GM12878 (cell line): ENCODE measurements around the gene PTCRA.

ENCODE experiments used
- CBX5 ChIP-seq: sonication (generic); IDR thresholded peaks from 2 replicates; pipeline ENCODE4 v1.6.1; 2016; ENCODE audit warnings: low read depth, moderate library complexity, mild to moderate bottlenecking, inconsistent platforms
- CHD2 ChIP-seq: IDR thresholded peaks from 2 replicates; pipeline ENCODE4 v1.6.1; 2011; ENCODE audit warnings: low read depth, low read length, improper control_type of control experiment, borderline replicate concordance
- CUX1 ChIP-seq: IDR thresholded peaks from 2 replicates; pipeline ENCODE4 v1.6.1; 2012; ENCODE audit warnings: improper control_type of control experiment, low read depth, low read length; ENCODE audit not compliant: insufficient replicate concordance
- EED ChIP-seq: sonication (generic); IDR thresholded peaks from 2 replicates; pipeline ENCODE4 v1.6.1; 2016; ENCODE audit warnings: antibody characterized with exemption, low read depth
- EZH2 ChIP-seq: IDR thresholded peaks from 2 replicates; pipeline ENCODE4 v1.6.1; 2012; ENCODE audit warnings: low read depth, mild to moderate bottlenecking, control low read depth, inconsistent platforms, low read length, borderline replicate concordance; ENCODE audit not compliant: control insufficient read depth
- FOXM1 ChIP-seq: IDR thresholded peaks from 2 replicates; pipeline ENCODE4 v1.6.1; 2012; ENCODE audit warnings: low read depth, mild to moderate bottlenecking, inconsistent platforms, low read length, moderate library complexity
- TF ChIP-seq, protein P1 (sequence below), 3 experiments: IDR thresholded peaks in 2 of 3; conservative IDR thresholded peaks in 1 of 3; 2 replicates each; pipeline ENCODE4 v1.5.1; 2011; ENCODE audit warnings: low read depth in 3 of 3, low read length in 3 of 3, mild to moderate bottlenecking in 3 of 3, control low read depth in 2 of 3, moderate library complexity in 2 of 3, inconsistent platforms in 1 of 3, mixed read lengths in 1 of 3; ENCODE audit not compliant: control insufficient read depth in 2 of 3, insufficient read depth in 1 of 3; ENCODE audit errors: extremely low read depth in 1 of 3
- TF ChIP-seq, protein P2 (sequence below): IDR thresholded peaks from 2 replicates; pipeline ENCODE4 v1.6.1; 2012; ENCODE audit warnings: low read depth, low read length, improper control_type of control experiment

DNA sequence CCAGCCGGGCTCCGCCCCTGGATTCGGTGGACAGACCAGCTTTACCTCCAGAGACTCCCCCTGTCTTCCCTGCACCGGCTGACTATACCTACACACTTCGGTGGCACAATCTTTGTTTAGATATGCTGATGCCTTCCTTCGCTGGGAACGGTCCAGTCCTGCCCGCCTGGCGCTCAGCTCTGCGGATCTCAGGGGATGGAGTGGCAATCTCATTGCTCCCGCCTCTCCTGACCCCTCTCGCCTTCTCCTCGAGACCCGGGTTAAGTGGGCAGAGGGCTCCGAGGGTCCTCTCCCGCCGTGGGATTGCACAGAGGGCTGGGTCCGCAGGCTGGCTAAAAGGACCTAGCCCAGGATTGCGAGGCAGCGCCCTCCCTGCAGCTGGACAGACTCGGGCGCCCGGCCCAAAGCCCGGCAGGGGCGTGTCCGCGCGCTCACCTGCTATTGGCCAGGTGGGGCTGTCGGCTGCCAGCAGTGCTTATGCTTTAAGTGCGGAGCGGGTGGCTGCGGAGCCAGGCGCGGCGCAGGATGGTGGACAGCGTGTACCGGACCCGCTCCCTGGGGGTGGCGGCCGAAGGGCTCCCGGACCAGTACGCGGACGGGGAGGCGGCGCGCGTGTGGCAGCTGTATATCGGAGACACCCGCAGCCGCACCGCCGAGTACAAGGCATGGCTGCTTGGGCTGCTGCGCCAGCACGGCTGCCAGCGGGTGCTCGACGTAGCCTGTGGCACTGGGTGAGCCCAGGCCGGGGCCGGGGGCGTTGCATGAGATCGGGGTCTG is 44.6 kb downstream of the PTCRA start, which contains the start of gene GNMT:
- TF ChIP-seq EED (no peak), CUX1 (no peak), CHD2 (no peak), CBX5 (no peak), EZH2 (no peak), FOXM1 (no peak)
- TF ChIP-seq, protein P1, sequence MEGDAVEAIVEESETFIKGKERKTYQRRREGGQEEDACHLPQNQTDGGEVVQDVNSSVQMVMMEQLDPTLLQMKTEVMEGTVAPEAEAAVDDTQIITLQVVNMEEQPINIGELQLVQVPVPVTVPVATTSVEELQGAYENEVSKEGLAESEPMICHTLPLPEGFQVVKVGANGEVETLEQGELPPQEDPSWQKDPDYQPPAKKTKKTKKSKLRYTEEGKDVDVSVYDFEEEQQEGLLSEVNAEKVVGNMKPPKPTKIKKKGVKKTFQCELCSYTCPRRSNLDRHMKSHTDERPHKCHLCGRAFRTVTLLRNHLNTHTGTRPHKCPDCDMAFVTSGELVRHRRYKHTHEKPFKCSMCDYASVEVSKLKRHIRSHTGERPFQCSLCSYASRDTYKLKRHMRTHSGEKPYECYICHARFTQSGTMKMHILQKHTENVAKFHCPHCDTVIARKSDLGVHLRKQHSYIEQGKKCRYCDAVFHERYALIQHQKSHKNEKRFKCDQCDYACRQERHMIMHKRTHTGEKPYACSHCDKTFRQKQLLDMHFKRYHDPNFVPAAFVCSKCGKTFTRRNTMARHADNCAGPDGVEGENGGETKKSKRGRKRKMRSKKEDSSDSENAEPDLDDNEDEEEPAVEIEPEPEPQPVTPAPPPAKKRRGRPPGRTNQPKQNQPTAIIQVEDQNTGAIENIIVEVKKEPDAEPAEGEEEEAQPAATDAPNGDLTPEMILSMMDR (IDR thresholded peaks at IDR 0.05 in 2 of 3, conservative IDR thresholded peaks at IDR 0.05 in 1 of 3; ENCODE audit: control insufficient read depth in 2 of 3, extremely low read depth in 1 of 3, insufficient read depth in 1 of 3, low read depth in 3 of 3, low read length in 3 of 3): no peak
- TF ChIP-seq, protein P2, sequence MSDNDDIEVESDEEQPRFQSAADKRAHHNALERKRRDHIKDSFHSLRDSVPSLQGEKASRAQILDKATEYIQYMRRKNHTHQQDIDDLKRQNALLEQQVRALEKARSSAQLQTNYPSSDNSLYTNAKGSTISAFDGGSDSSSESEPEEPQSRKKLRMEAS: no peak
